GM20000 (cell line): ENCODE data around the gene SH3TC2.

Experiments
- DNase-seq: peaks from one replicate; pipeline ENCODE4 v3.0.0; 2012; ENCODE audit warnings: low spot score
- CTCF ChIP-seq: IDR thresholded peaks from 2 replicates; pipeline ENCODE4 v1.5.1; 2012; ENCODE audit warnings: mild to moderate bottlenecking, control low read depth; ENCODE audit errors: extremely low read depth, missing control alignments

The SH3TC2 gene

GRCh38 chr5:149063017-149063687 lies at the start of gene SH3TC2:
Gene SH3TC2 (minus strand): TSS chr5:149063062. CDS start chr5:149063022, 40 bp downstream.
- TF ChIP-seq CTCF = no peak
- DNase-seq = no peak

GRCh38 chr5:149110406-149110805 lies 47.5 kb upstream of the SH3TC2 start:
- TF ChIP-seq CTCF = no peak
- no peak for DNase-seq

GRCh38 chr5:149108651-149109280 lies 45.9 kb upstream of the SH3TC2 start:
- DNase-seq = no peak
- no peak for TF ChIP-seq CTCF

GRCh38 chr5:149100331-149100730 lies 37.5 kb upstream of the SH3TC2 start:
- TF ChIP-seq CTCF = no peak
- no peak for DNase-seq

- no peak for DNase-seq
- TF ChIP-seq CTCF = no peak
Observed at GRCh38 chr5:149099920-149100319, 37.1 kb upstream of the SH3TC2 start.

GRCh38 chr5:149094996-149095395 lies 32.1 kb upstream of the SH3TC2 start:
- no peak for DNase-seq
- no peak for TF ChIP-seq CTCF

- no peak for TF ChIP-seq CTCF
- no peak for DNase-seq
Observed at GRCh38 chr5:149093625-149094024, 30.8 kb upstream of the SH3TC2 start.
